GM10266 (cell line): Measurements from ENCODE around the gene HSPA12A.

ENCODE experiments used
- DNase-seq: peaks from one replicate; pipeline ENCODE4 v3.0.0; 2012; ENCODE audit errors: extremely low spot score
- CTCF ChIP-seq: IDR thresholded peaks from 2 replicates; pipeline ENCODE4 v1.5.1; 2012; ENCODE audit warnings: mild to moderate bottlenecking, low read depth; ENCODE audit not compliant: control insufficient read depth, insufficient read depth; ENCODE audit errors: missing control alignments

The HSPA12A gene

DNA sequence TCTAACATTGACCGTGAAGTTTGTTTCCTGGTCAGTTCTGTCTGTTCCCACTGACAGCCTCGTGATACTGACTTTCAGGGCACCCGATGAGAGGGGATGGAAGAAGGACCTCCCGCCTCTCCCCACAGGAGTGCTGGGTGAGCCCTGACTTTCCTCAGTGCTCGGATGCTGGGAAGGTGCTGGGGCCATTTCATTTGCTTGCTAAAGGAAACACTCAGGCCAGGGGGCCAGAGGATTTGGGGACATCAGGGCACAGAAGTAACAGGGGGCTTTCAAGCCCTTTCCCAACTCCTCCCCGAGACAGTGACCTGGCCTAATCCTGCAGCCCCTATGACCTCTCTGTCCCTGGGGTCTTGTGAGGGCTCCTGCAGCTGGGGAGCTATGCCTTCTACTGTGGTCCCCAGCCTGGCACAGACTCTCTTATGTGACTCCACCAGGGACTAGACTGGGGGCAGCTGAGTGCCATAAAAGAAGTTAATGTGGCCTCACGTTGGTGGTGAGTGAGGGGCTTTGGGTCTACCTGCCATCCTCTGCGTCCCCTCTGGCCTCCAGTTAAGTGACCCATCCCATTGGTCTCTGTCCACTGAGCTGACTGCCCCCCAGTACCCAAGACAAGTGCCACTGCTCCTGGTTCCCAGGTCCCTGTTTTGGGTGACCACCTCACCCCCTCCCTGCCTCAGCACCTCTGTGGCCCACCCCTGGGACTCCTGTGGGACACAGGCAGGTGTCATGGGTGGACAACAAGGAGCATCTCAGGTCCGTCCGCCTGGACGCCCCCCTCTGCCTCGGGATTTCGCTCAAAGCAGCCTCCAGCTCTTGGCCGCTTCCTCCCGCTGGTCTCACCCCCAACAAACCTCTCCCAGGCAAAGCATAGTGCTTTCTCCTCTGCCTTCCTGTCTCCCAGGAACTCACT, 33.4 kb upstream of the HSPA12A start:
- DNase-seq, result no peak
- TF ChIP-seq CTCF, result no peak

GRCh38 chr10:116774728-116775151, 32.4 kb upstream of the HSPA12A start:
- TF ChIP-seq CTCF, result no peak

DNA sequence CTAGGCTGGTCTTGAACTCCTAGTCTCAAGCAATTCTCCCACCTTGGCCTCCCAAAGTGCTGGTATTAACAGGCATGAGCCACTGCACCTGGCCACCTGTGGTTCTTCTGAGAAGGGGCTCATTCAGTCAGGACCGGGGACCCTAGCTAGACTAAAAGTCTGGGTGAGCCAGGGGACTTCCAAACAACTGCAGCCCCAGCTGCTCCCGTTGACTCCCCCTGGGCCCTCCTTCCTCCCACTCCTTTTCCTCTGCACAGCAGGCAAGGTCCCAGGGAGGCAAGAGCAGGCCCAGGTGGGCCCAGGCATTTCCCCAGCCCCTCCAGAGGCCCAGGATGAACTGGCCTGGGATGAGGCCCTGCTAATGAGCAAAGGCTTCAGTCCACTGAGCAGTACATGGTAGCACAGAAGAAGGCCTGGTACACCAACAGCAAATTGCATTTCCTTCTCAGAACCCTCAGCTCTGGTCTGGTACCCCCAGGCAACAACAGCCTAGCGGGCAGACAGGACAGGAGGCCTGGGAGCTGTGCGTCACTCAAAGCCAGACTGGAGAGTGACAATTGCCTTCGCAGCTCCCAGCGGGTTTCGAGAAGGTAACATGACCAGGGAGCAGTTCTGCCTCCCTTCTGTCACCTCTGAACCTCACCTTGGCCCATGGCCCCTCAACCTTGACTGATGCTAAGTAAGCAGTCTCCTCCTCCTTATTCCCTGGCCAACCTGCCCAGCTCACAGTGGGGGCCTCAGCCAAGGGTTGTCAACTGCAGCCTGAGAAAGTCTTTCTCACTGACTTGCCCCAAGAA, 30.7 kb upstream of the HSPA12A start:
- DNase-seq, result no peak
- no peak for TF ChIP-seq CTCF

More at GRCh38 chr10:116774728-116775151, 32.4 kb upstream of the HSPA12A start:
- no peak for DNase-seq

DNA sequence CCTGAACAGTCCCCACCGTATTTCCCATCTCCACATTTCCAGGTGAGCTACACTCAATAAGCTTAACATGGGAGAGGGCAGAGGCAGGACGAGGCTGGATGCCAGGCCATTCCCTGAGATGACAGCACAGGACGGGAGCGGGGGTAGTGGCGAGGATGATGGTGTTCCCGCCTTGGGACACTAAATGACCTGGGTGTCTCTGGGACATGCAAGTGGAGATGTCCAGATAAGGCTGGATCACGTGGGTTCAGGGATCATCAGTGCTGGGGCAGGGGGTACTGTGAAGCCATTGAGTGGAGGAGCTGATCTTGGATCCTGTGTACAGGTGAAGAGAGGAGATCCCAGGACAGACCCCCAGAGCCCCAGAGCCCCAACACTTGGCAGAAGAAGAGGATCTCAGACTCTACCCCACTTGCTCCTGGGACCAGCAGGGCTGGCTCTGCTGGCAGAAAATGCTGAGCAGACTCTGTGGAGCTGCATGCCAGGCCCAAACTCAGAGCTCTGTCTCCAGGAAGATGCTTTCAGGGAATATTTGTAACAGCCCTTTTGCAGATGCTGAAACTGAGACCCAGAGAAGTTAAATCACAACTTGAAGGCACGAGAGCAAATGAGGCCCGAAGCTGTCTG, 29.7 kb upstream of the HSPA12A start:
- TF ChIP-seq CTCF, result no peak
- DNase-seq, result no peak

- no peak for TF ChIP-seq CTCF
Measured at GRCh38 chr10:116771101-116771958, 29.0 kb upstream of the HSPA12A start.

DNA sequence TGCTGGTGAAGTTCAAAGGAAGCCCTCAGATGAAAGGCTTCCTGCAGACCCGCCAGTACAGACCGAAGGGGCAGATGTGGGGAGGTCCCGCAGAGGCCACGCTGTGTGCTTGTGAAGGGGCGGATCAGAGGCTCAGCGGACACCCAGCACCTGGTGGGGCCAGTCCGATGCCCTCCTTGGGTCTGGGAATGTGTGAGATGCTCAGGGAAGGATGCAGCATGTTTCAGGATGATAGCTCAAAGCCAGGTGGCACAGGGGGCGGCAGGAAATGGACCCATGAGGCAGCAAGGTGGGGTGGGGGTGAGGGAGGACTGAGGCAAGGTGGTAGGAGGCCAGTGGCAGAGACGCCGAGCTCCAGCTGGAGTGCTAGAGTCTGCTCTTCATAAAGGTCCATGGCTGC, 27.9 kb upstream of the HSPA12A start:
- DNase-seq, result no peak
- TF ChIP-seq CTCF, result no peak

More at GRCh38 chr10:116771101-116771958, 29.0 kb upstream of the HSPA12A start:
- DNase-seq, result no peak
